ENCODE measurements around the gene GRAP.
A peak's percentile ranks its signal among the peaks of the same experiment; 100 is the strongest.

The GRAP gene

GRCh38 chr17:19002805-19003542 is 43.8 kb downstream of the GRAP start:
- ATAC-seq (peak; percentile 10), DNase-seq (no peak)
- H3K9me3 Mint-ChIP-seq, result no peaks in the 10 kb centered on the region
- peak overlapping the region; percentile 90 for H3K4me3 Mint-ChIP-seq
- peak overlapping the region in 1 of 2 donors; percentile 48 for H3K27ac Mint-ChIP-seq
- H3K27me3 Mint-ChIP-seq, result no peaks in the 10 kb centered on the region
- peaks cover 42% of the 10 kb centered on the region for H3K4me1 Mint-ChIP-seq

DNA sequence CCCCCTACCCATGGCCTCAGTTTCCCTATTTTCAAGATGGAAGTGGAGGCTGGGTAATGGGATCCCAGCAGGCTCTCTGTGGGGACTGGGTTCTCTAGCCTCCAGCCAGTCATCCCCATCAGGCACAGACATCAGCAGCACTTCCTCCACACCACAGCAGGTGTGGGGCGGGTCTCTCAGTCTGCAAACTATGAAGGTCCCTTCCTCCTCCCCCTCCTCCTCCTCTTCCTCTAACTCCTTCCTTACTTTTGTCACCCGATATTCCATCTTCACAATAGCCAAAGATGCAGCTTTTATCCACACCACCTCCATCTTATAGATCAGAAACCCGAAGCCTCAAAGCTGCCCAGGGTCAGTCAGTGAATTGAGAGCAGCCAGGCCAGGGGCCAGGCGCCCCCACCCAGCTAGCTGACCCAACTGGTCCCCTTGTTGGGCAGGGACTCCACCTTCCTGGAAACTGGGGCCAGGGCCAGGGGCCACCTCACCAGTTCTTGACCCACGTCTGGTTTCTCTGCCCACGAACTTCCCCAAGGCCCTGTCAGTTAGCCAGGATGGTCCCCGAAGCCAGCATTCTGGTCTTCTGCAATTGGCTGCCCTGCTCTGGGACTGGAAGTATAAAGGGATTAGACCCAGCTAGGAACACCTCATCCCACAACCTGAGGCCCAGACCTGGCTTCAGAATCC is 44.7 kb downstream of the GRAP start:
- H3K4me1 Mint-ChIP-seq, result peaks cover 47% of the 10 kb centered on the region
- peak overlapping the region; percentile 90 for H3K4me3 Mint-ChIP-seq
- DNase-seq (no peak), ATAC-seq (no peak)
- no peaks in the 10 kb centered on the region for H3K27me3 Mint-ChIP-seq
- no peaks in the 10 kb centered on the region for H3K9me3 Mint-ChIP-seq
- H3K27ac Mint-ChIP-seq, result peak overlapping the region; percentile 14 to 78

DNA sequence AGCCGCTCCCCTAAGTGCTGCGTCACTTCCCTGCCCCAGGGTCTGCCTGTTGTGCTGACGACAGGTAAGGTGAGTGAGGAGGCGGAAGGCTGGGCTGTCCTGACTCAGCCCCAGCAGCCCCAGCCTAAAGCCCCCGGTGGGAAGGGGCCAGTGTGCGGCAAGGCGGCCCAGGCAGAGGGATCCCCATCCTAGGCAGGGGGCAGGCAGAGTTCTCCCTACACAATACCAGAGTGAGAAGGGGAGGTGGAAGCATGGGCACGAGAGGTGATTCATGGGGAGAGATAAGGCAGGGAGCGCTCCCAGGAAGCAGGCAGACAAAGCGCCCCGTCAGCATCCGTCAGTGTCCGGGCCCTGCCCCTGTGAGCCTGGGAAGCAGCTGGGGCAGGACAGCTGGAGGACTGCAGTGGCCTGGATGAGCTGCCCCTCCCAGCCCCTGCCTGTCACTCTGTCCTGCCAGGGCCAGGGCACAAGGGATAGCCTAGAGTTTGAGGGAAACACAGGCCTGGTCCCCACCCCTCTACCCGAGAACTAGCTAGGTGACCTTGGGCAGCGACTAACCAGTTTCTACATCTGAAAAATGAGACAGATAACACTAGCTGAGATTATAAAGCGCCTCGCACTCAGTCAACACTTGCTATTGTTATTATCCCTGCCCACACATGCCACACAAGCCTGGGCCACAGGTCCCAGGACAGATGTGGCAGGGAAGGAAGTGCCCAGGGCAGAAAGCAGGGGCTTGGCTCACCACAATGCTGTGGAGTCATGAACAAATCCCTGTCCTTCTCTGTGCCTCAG is 46.0 kb downstream of the GRAP start:
- Mint-ChIP-seq H3K27me3 (no peaks in the 10 kb centered on the region), H3K4me3 (no peak overlapping the region), H3K9me3 (peaks cover 3 to 5% of the 10 kb centered on the region in 2 donors), H3K4me1 (peaks cover 47% of the 10 kb centered on the region), H3K27ac (peak overlapping the region in 1 of 2 donors; percentile 5)
- ATAC-seq, result no peak
- no peak for DNase-seq

DNA sequence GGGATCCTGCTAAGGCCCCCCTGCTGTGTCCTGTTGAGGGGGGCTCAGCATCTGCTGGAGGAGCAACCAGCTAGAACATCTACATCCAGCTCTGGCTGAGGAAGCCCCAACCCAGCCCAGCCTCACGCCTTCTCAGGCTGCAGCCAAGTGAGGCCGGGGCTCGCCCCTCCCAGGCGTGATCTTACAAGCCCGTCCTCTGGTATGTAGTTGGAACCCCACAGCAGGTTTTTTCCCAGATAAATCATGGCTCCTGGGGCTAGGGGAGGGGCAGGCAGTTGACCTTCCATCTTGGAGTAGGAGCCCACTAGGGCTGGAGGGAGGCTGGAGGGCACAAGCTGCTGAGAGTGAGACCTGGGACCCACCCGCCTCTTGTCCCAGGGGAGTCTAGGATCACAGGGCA is 46.8 kb downstream of the GRAP start:
- ATAC-seq (no peak), DNase-seq (no peak)
- Mint-ChIP-seq H3K27me3 (no peaks in the 10 kb centered on the region), H3K9me3 (peaks cover 9 to 13% of the 10 kb centered on the region in 2 donors), H3K27ac (no peak overlapping the region), H3K4me1 (peaks cover 45% of the 10 kb centered on the region), H3K4me3 (no peak overlapping the region)

GRCh38 chr17:18999394-18999793 is 47.4 kb downstream of the GRAP start:
- ATAC-seq (no peak), DNase-seq (no peak)
- Mint-ChIP-seq H3K4me3 (no peak overlapping the region), H3K4me1 (peaks cover 43% of the 10 kb centered on the region), H3K9me3 (peaks cover 10 to 16% of the 10 kb centered on the region in 2 donors), H3K27me3 (no peaks in the 10 kb centered on the region), H3K27ac (no peak overlapping the region)

GRCh38 chr17:18997650-18998196 is 49.0 kb downstream of the GRAP start:
- Mint-ChIP-seq H3K4me1 (peaks cover 49% of the 10 kb centered on the region), H3K27me3 (no peaks in the 10 kb centered on the region), H3K9me3 (peaks cover 10 to 16% of the 10 kb centered on the region in 2 donors), H3K27ac (no peak overlapping the region), H3K4me3 (no peak overlapping the region)
- DNase-seq, result no peak
- no peak for ATAC-seq

GRCh38 chr17:18996458-18996857 is 50.3 kb downstream of the GRAP start:
- H3K4me1 Mint-ChIP-seq, result peaks cover 45% of the 10 kb centered on the region
- H3K27me3 Mint-ChIP-seq, result no peaks in the 10 kb centered on the region
- H3K27ac Mint-ChIP-seq, result no peak overlapping the region
- no peak for DNase-seq
- peaks cover 10 to 16% of the 10 kb centered on the region in 2 donors for H3K9me3 Mint-ChIP-seq
- no peak overlapping the region for H3K4me3 Mint-ChIP-seq
- ATAC-seq, result no peak

DNA sequence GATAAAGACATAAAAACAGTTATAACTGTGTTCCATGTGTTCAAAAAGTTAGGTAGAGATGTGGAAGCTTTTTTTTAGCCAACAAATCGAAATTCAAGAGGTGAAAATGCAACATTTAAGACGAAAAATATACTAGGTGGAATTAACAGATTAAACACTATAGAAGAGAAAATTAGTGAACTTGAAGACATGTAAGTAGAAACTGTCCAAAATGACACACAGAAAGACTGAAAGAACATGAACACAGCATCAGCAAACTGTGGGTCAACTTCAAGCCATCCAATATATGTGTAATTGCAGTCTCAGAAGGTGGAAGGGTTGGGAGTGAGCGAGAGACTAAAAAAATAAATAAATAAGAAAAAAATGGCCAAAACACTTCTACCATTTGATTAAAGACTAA is 51.5 kb downstream of the GRAP start:
- no peak overlapping the region for H3K4me3 Mint-ChIP-seq
- peaks cover 33% of the 10 kb centered on the region for H3K4me1 Mint-ChIP-seq
- no peaks in the 10 kb centered on the region for H3K27me3 Mint-ChIP-seq

DNA sequence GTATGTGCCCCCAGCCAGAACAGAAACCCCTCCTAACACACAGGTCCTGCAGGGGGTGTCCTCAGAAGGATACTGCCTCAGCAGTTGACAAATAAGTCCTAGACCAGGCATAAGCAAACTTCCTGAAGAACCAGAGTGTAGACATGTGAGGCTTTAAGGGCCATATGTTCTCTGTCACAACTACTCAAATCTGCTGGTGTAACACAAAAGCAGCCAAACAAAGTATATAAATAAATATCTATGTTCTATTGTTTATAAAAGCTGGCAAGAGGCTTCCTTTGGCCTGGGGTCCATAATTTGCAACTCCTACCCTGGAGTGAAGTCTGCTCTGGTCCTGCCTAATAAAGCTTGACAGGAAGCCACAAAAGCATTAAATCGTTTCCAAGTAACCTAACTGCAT is 52.1 kb downstream of the GRAP start:
- ATAC-seq, result no peak
- peaks cover 10 to 16% of the 10 kb centered on the region in 2 donors for H3K9me3 Mint-ChIP-seq
- H3K4me1 Mint-ChIP-seq, result peaks cover 33% of the 10 kb centered on the region
- DNase-seq, result no peak
- H3K4me3 Mint-ChIP-seq, result no peak overlapping the region
- no peak overlapping the region for H3K27ac Mint-ChIP-seq
- no peaks in the 10 kb centered on the region for H3K27me3 Mint-ChIP-seq

More for the DNA sequence above, 51.5 kb downstream of the GRAP start:
- H3K9me3 Mint-ChIP-seq, result peaks cover 10 to 16% of the 10 kb centered on the region in 2 donors
- ATAC-seq, result no peak
- DNase-seq, result no peak
- H3K27ac Mint-ChIP-seq, result no peak overlapping the region

- Mint-ChIP-seq H3K27ac (no peak overlapping the region), H3K4me1 (peaks cover 33% of the 10 kb centered on the region), H3K9me3 (peaks cover 10 to 16% of the 10 kb centered on the region in 2 donors), H3K27me3 (no peaks in the 10 kb centered on the region), H3K4me3 (no peak overlapping the region)
- ATAC-seq, result no peak
- no peak for DNase-seq
Measured at GRCh38 chr17:18993905-18994526, 52.7 kb downstream of the GRAP start.

GRCh38 chr17:18992454-18993130 is 54.2 kb downstream of the GRAP start:
- no peaks in the 10 kb centered on the region for H3K27me3 Mint-ChIP-seq

DNA sequence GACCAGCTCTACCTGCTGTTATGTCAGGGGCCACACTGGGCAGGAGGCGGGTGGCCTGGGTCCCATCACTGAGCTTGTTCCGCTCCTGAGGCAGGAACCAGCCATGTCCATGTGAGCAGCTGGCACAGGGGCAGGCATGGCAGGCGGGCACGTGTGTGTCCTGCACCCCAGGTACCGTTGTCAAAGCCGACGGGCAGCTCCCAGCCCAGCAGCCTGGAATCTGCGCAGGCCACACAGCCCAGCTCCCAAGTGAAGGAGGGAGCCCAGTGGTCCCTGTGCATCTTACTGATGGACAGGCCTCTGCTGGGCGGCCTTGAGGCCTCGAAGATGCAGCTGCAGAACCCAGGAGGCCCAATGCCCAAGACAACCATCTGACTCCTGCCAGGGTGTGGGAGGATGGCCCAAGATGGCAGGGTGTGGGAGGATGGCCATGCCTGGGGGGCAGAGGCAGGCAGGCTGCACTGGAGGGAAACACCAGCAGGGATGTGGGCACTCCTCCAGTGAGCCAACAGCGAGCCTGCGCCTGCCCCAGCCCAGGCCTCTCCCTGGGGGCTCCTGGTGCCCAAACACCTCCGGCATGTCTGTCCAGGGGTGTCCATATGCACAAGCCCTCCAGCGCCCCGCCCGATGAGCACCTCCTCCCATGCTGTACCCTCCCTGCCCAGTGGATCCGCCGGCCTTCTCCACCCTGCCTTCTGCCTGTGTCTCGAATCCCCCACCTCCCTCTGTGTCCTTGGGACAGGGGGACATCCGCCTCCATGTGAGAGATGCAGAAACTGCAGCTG is 55.0 kb downstream of the GRAP start:
- no peaks in the 10 kb centered on the region for H3K27me3 Mint-ChIP-seq
- H3K27ac Mint-ChIP-seq, result no peak overlapping the region
- ATAC-seq, result no peak
- peaks cover 10 to 16% of the 10 kb centered on the region in 2 donors for H3K9me3 Mint-ChIP-seq
- peaks cover 41% of the 10 kb centered on the region for H3K4me1 Mint-ChIP-seq
- DNase-seq, result no peak
- H3K4me3 Mint-ChIP-seq, result no peak overlapping the region

More at GRCh38 chr17:18992454-18993130, 54.2 kb downstream of the GRAP start:
- Mint-ChIP-seq H3K9me3 (peaks cover 10 to 16% of the 10 kb centered on the region in 2 donors), H3K4me3 (no peak overlapping the region), H3K27ac (peak overlapping the region in 1 of 2 donors; percentile 39), H3K4me1 (peaks cover 33% of the 10 kb centered on the region)
- DNase-seq (peak in 1 of 2 donors; percentile 18), ATAC-seq (peak; percentile 69)

DNA sequence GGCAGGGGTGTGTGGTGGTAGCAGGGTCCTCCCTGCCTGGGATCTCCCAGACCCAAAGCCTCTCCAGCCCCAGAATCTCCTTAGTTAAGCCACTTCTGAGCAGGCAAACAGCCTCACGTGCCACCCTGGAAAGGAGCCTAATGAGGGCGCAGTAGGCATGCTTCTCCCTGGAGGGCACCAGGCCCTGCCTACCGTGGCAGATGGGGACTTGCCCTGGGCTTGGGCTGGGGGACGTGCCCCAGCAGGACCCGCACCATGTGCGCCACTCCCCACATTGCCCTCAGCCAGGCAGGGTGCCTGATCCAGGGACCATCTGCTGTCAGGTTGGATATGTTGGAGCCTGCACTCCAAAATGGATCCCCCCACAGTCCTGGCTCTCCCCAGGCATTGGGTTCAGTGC is 56.4 kb downstream of the GRAP start:
- peaks cover 5 to 7% of the 10 kb centered on the region in 2 donors for H3K9me3 Mint-ChIP-seq
- H3K27me3 Mint-ChIP-seq, result no peaks in the 10 kb centered on the region
- no peak for DNase-seq
- no peak for ATAC-seq
- no peak overlapping the region for H3K27ac Mint-ChIP-seq
- H3K4me1 Mint-ChIP-seq, result peaks cover 46% of the 10 kb centered on the region
- H3K4me3 Mint-ChIP-seq, result no peak overlapping the region

DNA sequence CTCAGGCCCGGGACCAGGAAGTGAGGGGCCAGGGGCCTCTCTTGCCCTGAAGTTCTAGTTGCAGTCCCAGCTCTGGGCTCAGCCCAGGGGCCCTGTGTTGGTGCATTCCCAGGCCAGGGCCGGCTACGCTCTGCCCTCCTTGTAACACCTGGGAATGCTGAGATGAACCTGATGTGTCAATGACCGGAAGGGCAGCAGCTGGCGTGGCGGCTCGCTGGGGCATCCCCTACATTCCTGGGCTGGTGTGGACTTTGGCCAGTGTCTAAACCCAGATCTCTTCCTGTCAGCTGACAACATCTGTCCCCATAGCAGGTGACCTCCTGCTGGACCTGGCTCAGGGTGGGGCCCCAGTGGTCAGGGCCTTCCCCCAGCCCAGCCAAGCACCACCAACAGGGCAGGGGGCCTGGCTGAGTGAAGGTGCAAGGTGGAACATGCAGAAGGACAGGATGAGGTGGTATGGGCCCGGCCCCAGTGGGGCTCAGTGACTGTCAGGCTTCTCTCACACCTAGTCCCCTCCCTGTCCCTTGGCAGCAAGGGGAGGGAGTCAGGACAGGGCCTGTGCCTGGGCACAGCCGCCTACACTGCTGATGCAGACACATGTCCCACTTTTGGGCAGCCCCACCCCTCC is 58.1 kb downstream of the GRAP start:
- Mint-ChIP-seq H3K27me3 (no peaks in the 10 kb centered on the region), H3K9me3 (no peaks in the 10 kb centered on the region), H3K27ac (no peak overlapping the region), H3K4me1 (peaks cover 38% of the 10 kb centered on the region), H3K4me3 (no peak overlapping the region)
- DNase-seq (no peak), ATAC-seq (no peak)
